ENCODE data around the gene SFTPA1. TPM values are rescaled to one million over a fixed set of nuclear protein-coding genes. Genes with fewer than 3 reads are reported as not detected.
"Not testable (repeated sequence)": the region's sequence is repeated elsewhere in the genome, so short reads cannot be mapped to it uniquely, and the experiment has no call there.

Gene SFTPA1
- not detected for total RNA-seq

DNA sequence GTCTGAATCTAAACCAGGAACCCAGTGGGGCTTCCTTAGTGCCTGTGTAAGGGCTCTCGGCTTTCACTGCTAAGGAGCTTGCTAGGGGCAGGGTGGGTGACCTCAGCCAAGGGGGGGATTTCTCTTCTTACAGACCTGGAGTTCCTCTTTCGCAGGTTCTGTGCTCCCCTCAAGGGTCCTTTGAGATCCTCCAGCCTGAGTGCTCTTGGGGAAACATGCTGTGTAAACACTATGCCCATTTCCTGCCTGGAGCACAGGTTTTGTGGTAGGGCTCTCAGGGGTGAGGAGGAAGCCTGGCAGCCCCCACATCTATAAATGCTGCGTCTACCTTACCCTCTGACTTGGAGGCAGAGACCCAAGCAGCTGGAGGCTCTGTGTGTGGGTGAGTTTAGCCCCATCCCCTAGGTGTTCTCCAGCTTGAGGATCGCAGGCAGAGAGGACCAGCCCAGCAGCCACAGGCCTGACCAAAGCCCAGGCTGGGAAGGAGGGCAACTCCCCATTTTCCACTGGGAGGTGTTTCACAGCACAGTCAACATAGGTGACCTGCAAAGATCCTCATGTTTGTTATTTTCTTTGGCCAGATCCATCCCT lies at the start of gene SFTPA1:
TSS of gene SFTPA1 (plus strand) at position 339 of the 591 bp plus-strand sequence. CDS start 887 bp downstream, outside the sequence.
- CTCF ChIA-PET = no interaction called here
- POLR2A ChIA-PET = no interaction called here
- DNase-seq (no peak), ATAC-seq (no peak)
- Mint-ChIP-seq H3K27ac (no peak within 1 kb of the TSS), H3K4me1 (ENCODE audit: low read depth) (no peaks in the 10 kb centered on the region), H3K4me3 (no peak within 1 kb of the TSS), H3K27me3 (ENCODE audit: low read depth) (peaks cover under 1% of the 10 kb centered on the region), H3K36me3 (ENCODE audit: low read depth) (no peaks in the 10 kb centered on the region), H3K9me3 (ENCODE audit: insufficient read depth) (no peaks in the 10 kb centered on the region)

DNA sequence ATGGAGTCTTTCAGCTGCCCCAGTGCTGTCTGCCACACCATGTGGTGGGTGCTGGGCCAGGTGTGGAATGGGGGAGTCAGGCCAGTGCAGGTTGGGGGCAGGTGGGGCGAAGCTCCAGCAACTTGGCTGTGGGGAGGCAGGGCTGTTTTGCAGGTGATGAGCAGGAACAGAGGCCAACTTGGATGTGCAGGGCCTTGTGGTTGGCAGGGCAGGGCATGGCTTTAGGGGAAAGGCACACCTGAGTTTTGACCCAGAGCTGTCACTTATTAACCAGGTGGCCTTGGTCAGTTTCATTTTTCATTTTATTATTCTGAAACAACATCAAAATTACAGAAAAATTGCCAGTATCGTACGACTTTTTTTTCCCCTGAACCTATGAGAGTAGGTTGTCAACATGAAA lies 49.5 kb upstream of the SFTPA1 start:
- ChIA-PET POLR2A (no interaction called here), CTCF (interaction anchor here (1.0 kb wide), 1 partner anchor 10 kb away, joined by 3 read pairs; no protein-coding TSS in a partner anchor)
- Mint-ChIP-seq H3K27me3 (ENCODE audit: low read depth) (peaks cover 19% of the 10 kb centered on the region), H3K4me1 (ENCODE audit: low read depth) (peaks cover 5% of the 10 kb centered on the region), H3K36me3 (ENCODE audit: low read depth) (no peaks in the 10 kb centered on the region), H3K27ac (no peak overlapping the region), H3K4me3 (no peak overlapping the region), H3K9me3 (ENCODE audit: insufficient read depth) (no peaks in the 10 kb centered on the region)
- DNase-seq = no peak
- ATAC-seq = no peak

- H3K27ac Mint-ChIP-seq = no peak overlapping the region
- no peaks in the 10 kb centered on the region for H3K36me3 Mint-ChIP-seq (ENCODE audit: low read depth)
- H3K9me3 Mint-ChIP-seq (ENCODE audit: insufficient read depth) = no peaks in the 10 kb centered on the region
- ChIA-PET POLR2A (no interaction called here), CTCF (interaction anchor here (0.7 to 1.5 kb wide), 6 partner anchors 9 to 353 kb away, joined by 3 to 7 read pairs (median 4); no protein-coding TSS in a partner anchor)
- DNase-seq (peak; percentile 77), ATAC-seq (peak; percentile 84)
- H3K27me3 Mint-ChIP-seq (ENCODE audit: low read depth) = peaks cover 24% of the 10 kb centered on the region
- peaks cover 5% of the 10 kb centered on the region for H3K4me1 Mint-ChIP-seq (ENCODE audit: low read depth)
- no peak overlapping the region for H3K4me3 Mint-ChIP-seq
These were observed 48.5 kb upstream of the SFTPA1 start for GRCh38 chr10:79562135-79562756.

DNA sequence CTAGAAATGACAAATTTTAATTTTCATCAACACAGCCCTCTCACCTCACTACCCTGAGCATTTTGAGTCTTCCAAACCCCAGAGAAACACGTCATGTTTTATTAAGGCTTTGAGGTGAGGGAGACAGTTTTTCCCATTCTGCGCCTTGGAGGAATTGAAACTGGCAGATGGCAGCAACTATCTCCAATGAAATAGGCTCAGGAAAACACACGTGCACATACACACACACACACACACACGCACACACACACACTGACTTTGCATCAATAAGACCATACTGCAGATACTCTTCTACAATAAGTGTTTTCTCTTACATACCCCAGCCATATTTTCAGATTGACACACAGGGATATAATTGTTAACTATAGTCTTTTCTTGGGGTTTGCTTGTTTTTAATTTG lies 47.3 kb upstream of the SFTPA1 start:
- no peaks in the 10 kb centered on the region for H3K9me3 Mint-ChIP-seq (ENCODE audit: insufficient read depth)
- no peaks in the 10 kb centered on the region for H3K36me3 Mint-ChIP-seq (ENCODE audit: low read depth)
- peaks cover 33% of the 10 kb centered on the region for H3K27me3 Mint-ChIP-seq (ENCODE audit: low read depth)
- POLR2A ChIA-PET = no interaction called here
- CTCF ChIA-PET = interaction anchor here (1.2 kb wide), 1 partner anchor 26 kb away, joined by 4 read pairs; no protein-coding TSS in a partner anchor
- no peak for DNase-seq
- no peak overlapping the region for H3K4me3 Mint-ChIP-seq
- no peak overlapping the region for H3K27ac Mint-ChIP-seq
- ATAC-seq = no peak
- H3K4me1 Mint-ChIP-seq (ENCODE audit: low read depth) = peaks cover 5% of the 10 kb centered on the region

DNA sequence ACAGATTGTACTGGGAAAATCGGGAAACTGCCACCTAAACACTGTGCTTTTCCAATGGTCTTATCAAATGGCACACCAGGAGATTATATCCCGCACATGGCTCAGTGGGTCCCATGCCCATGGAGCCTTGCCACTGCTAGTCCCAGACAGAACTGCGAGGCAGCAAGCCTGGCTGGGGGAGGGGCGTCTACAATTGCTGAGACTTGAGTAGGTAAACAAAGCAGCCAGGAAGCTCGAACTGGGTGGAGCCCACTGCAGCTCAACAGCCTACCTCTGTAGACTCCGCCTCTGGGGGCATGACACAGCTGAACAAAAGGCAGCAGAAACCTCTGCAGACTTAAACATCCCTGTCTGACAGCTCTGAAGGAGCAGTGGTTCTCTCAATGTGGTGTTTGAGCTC lies 40.1 kb upstream of the SFTPA1 start:
- H3K36me3 Mint-ChIP-seq (ENCODE audit: low read depth); H3K4me1 Mint-ChIP-seq (ENCODE audit: low read depth); H3K9me3 Mint-ChIP-seq (ENCODE audit: insufficient read depth): not testable (repeated sequence)

DNA sequence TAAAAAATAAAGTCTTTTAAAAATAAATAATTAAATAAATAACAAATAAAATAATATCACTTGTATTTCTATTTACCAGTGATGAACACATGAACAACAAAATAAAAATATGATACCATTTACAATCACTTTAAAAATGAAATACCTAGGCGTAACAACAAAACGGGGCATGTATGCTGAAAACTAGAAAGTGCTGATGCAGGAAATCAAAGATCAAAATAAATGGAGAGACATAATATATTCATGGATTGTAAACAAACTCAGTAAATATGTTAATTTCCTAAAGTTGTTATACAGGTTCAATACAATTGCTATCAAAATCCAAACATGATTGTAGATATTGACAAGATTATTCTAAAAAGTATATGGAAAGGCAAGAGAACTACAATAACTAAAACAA lies 31.4 kb upstream of the SFTPA1 start:
- no peak for DNase-seq
- H3K9me3 Mint-ChIP-seq (ENCODE audit: insufficient read depth) = no peaks in the 10 kb centered on the region
- POLR2A ChIA-PET = no interaction called here
- ATAC-seq = no peak
- no peak overlapping the region for H3K4me3 Mint-ChIP-seq
- H3K27me3 Mint-ChIP-seq (ENCODE audit: low read depth) = peaks cover 35% of the 10 kb centered on the region
- no peaks in the 10 kb centered on the region for H3K36me3 Mint-ChIP-seq (ENCODE audit: low read depth)
- CTCF ChIA-PET = no interaction called here
- no peak overlapping the region for H3K27ac Mint-ChIP-seq
- H3K4me1 Mint-ChIP-seq (ENCODE audit: low read depth) = peaks cover 7% of the 10 kb centered on the region

More for the DNA sequence above, 40.1 kb upstream of the SFTPA1 start:
- peaks cover 71% of the 10 kb centered on the region for H3K27me3 Mint-ChIP-seq (ENCODE audit: low read depth)
- H3K4me3 Mint-ChIP-seq, DNase-seq, CTCF ChIA-PET, POLR2A ChIA-PET, ATAC-seq, H3K27ac Mint-ChIP-seq: not testable (repeated sequence)

DNA sequence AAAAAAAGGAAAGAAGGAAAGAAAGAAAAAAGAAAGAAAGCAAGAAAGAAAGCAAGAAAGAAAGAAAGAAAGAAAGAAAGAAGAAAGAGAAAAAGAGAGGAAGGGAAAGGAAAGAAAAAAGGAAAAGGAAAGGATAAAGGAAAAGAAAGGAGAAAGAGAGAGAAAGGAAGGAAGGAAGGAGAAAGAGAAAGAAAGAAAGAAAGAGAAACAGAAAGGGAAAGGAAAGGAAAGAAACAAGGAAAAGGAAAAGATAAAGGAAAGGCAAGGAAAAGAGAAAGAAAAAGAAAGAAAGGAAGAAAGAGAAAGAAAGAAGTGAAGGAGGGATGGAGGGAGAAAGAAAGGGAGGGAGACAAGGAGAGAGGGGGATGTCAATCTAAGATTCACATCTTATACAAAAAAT lies 29.7 kb upstream of the SFTPA1 start:
- Mint-ChIP-seq H3K27me3 (ENCODE audit: low read depth) (peaks cover 26% of the 10 kb centered on the region), H3K36me3 (ENCODE audit: low read depth) (no peaks in the 10 kb centered on the region), H3K9me3 (ENCODE audit: insufficient read depth) (no peaks in the 10 kb centered on the region), H3K4me1 (ENCODE audit: low read depth) (peaks cover 7% of the 10 kb centered on the region), H3K27ac (no peak overlapping the region), H3K4me3 (no peak overlapping the region)
- DNase-seq (no peak), ATAC-seq (no peak)
- CTCF ChIA-PET = no interaction called here
- POLR2A ChIA-PET = no interaction called here

GRCh38 chr10:79582096-79582495 lies 28.6 kb upstream of the SFTPA1 start:
- POLR2A ChIA-PET = no interaction called here
- Mint-ChIP-seq H3K4me3 (no peak overlapping the region), H3K27ac (no peak overlapping the region)

GRCh38 chr10:79582954-79583353 lies 27.8 kb upstream of the SFTPA1 start:
- H3K9me3 Mint-ChIP-seq (ENCODE audit: insufficient read depth); POLR2A ChIA-PET; H3K4me1 Mint-ChIP-seq (ENCODE audit: low read depth); DNase-seq; CTCF ChIA-PET; H3K27ac Mint-ChIP-seq; H3K36me3 Mint-ChIP-seq (ENCODE audit: low read depth); H3K4me3 Mint-ChIP-seq: not testable (repeated sequence)
- peaks cover 22% of the 10 kb centered on the region for H3K27me3 Mint-ChIP-seq (ENCODE audit: low read depth)
- peak; percentile 42 for ATAC-seq

More at GRCh38 chr10:79582096-79582495, 28.6 kb upstream of the SFTPA1 start:
- Mint-ChIP-seq H3K9me3 (ENCODE audit: insufficient read depth) (no peaks in the 10 kb centered on the region), H3K4me1 (ENCODE audit: low read depth) (peaks cover 7% of the 10 kb centered on the region), H3K36me3 (ENCODE audit: low read depth) (no peaks in the 10 kb centered on the region), H3K27me3 (ENCODE audit: low read depth) (peaks cover 24% of the 10 kb centered on the region)
- ATAC-seq (no peak), DNase-seq (no peak)
- CTCF ChIA-PET = no interaction called here

- Mint-ChIP-seq H3K4me3 (no peak overlapping the region), H3K36me3 (ENCODE audit: low read depth) (no peaks in the 10 kb centered on the region), H3K4me1 (ENCODE audit: low read depth) (peaks cover 7% of the 10 kb centered on the region), H3K9me3 (ENCODE audit: insufficient read depth) (no peaks in the 10 kb centered on the region), H3K27me3 (ENCODE audit: low read depth) (peaks cover 25% of the 10 kb centered on the region), H3K27ac (no peak overlapping the region)
- DNase-seq (no peak), ATAC-seq (no peak)
- ChIA-PET POLR2A (no interaction called here), CTCF (no interaction called here)
These were observed 27.2 kb upstream of the SFTPA1 start for GRCh38 chr10:79583488-79584024.

DNA sequence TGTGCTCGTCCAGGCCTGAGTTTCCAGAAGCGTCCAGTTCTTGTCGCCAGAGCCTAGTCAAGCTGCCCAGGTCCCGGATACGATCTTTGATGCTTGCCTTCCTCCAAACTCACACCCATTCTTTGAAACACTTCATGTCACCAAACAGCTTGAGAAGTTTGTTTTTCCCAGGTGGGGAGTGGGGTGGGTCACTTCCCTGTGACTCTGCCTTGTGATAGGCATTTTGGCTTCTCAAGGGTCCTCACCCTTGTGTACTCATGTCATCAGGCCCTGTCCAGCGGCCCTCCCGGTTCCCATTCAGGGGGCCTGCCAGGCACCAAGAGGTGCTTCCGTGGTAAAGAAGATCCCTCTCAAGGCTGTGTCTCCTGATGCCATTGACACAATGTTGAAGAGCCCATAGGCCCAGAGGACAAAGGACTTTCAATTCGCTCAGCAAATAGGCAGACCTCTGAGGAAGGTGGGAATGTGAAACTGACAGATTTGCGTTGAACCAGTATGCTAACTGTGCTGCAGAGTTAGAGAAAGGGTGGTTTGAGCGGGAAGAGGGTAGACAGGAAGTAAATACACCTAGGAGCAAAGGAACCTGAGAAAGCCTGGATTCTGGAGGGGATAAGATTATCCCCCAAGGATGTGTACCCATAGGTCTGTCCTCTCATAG lies 24.7 kb upstream of the SFTPA1 start:
- Mint-ChIP-seq H3K9me3 (ENCODE audit: insufficient read depth) (no peaks in the 10 kb centered on the region), H3K27ac (no peak overlapping the region), H3K27me3 (ENCODE audit: low read depth) (peaks cover 25% of the 10 kb centered on the region), H3K4me3 (no peak overlapping the region), H3K36me3 (ENCODE audit: low read depth) (no peaks in the 10 kb centered on the region), H3K4me1 (ENCODE audit: low read depth) (peaks cover 7% of the 10 kb centered on the region)
- POLR2A ChIA-PET = no interaction called here
- no peak for ATAC-seq
- CTCF ChIA-PET = no interaction called here
- DNase-seq = no peak

- POLR2A ChIA-PET = no interaction called here
- Mint-ChIP-seq H3K27me3 (ENCODE audit: low read depth) (peaks cover 30% of the 10 kb centered on the region), H3K4me1 (ENCODE audit: low read depth) (peaks cover 7% of the 10 kb centered on the region), H3K4me3 (no peak overlapping the region), H3K9me3 (ENCODE audit: insufficient read depth) (no peaks in the 10 kb centered on the region), H3K36me3 (ENCODE audit: low read depth) (no peaks in the 10 kb centered on the region), H3K27ac (no peak overlapping the region)
- CTCF ChIA-PET = no interaction called here
- DNase-seq (no peak), ATAC-seq (no peak)
These were observed 23.8 kb upstream of the SFTPA1 start for GRCh38 chr10:79586933-79587332.

Data from activated CD8-positive, alpha-beta T cell treated with anti-CD3 and anti-CD28 coated beads, Interleukin-2, amount 10 ng/mL, durations not matched to agents 7 days and 5 days (primary cell).